GM21786 (cell line): ENCODE measurements around the gene ARHGEF17.
"Not testable (repeated sequence)": the region's sequence is repeated elsewhere in the genome, so short reads cannot be mapped to it uniquely, and the experiment has no call there.

Source experiments
- ATAC-seq: cut with Tn5 transposase; IDR thresholded peaks from one replicate; pipeline ENCODE4 v1.9.1; 2021; ENCODE audit not compliant: unreplicated experiment

The ARHGEF17 gene

DNA sequence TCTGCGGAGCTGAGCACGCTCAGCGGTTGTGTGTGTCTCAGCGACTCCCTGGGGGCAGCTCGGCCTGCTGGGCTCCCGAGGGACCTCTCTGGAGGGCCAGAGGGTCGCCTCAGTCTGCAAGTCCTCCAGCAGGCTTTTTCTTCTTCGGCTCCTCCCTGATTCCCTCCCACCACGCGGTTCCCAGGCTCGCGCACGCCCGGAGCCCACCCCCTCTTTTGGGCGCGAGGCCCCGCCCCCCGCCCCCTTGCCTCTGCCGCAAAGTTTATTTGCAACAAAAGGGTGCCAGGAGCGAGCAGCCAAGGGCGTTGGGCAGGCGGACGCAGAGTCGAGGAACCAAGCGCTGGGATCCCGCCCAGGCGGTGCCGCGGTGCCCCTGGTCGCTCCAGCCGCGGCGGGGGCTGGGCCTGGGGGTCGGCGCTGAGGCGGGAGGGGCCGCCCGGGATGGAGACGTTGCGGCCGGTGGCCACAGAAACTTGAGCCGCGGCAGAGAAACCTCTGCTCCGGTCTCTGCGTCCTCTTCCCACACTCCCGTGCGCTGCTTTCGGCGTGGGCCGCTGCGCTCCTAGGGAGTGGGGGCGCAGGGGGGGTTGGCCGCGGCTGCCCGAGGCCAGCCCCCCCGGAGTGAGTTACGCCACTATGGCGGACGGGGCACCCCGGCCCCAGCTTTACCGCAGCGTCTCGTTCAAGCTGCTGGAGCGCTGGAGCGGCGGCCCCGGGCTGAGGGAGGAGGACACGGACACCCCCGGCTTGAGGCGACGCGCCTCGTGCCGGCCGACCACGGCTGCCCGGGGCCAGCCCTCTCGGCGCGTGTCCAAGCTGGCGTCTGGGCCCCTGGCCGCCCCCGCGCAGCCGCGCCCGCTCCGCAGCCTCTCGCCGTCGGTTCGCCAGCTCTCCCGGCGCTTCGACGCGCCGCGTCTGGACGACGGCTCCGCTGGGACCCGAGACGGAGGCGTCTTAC lies at the start of gene ARHGEF17:
ARHGEF17 (plus strand) TSS at position 274 of the 958 bp plus-strand sequence; CDS start at position 637, 363 bp downstream.
- peak; percentile 33 for ATAC-seq

DNA sequence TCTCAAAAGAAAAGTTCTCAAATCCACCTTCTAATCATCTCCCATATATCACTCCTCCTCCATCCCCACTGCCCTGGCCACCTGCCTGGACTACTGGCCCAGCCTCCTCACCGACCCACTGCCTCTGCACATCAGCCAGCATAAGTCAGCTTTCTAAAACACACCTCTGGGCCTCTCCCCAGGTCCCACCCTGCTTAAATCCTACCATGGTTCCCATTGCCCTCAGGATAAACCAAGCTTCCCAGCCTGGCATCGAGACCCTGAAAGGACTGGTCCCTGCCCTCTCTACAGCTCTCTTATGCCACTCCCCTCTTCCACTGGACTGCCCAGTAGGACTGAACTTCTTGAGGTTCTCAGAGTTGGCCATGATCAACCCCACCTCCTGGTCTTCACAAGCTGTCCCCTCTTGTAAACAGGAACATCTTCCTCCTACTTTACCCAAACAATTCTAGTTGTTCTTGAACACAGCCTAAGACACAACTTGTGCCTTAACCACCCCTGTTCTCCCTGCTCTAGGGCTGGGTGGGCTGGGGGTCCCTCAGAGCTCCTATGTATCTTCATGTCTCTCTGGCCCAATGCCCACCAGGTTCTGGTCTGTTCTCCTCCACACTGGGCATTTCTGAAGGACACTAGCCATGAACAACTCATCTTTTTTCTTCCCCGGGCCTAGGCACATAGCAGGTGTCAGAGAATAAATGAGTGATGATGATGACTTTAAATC lies 48.5 kb upstream of the ARHGEF17 start:
- ATAC-seq, result no peak

GRCh38 chr11:73260127-73260457 lies 48.0 kb upstream of the ARHGEF17 start:
- ATAC-seq, result no peak

DNA sequence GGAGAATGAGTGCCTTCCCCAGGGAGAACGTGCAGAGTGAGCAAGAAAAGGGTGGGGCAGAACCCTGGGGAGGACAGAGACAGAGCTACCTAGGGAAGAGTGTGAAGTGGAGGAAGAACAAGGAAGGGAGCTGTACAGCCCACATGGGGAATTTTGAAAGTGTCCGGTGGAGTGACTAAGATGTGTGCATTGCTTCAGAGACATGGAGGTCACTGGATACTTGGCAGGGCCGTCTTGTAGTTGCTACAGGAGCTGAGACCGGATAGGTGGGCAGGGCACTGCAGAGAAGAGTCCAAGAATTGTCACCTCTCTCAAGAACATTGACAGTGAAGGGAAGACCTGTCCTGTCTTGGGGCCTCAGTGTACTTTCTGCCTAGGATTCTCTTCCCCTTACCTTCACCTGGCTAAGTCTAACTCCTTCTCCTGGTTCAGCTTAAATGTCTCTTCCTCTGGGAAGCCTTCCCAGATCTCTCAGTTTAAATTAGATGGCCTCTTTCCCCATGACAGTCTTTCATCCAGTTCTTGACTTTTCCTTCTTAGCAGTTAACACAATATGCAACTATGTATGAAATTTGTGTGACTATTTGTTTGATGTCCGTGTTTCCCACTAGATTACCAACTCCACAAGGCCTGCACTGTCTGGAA lies 45.1 kb upstream of the ARHGEF17 start:
- no peak for ATAC-seq

DNA sequence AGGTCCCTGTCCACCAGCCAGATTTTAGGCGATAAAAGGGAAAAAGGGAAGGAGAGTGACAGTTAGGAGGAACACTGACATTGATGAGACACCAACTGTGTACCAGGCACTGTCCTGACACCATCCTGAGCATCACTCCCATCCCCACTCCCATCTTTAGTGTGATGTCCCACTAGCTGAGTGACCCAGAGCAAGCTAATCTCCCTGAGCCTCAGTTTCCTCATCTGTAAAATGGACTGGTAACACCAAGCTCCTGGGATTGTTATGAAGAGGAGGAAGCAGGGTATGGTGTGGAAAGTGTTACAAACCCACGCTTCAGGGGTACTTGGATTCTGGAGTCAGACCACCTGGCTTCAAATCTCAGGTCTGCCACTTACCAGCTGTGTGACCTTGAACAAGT lies 44.4 kb upstream of the ARHGEF17 start:
- ATAC-seq, result no peak

DNA sequence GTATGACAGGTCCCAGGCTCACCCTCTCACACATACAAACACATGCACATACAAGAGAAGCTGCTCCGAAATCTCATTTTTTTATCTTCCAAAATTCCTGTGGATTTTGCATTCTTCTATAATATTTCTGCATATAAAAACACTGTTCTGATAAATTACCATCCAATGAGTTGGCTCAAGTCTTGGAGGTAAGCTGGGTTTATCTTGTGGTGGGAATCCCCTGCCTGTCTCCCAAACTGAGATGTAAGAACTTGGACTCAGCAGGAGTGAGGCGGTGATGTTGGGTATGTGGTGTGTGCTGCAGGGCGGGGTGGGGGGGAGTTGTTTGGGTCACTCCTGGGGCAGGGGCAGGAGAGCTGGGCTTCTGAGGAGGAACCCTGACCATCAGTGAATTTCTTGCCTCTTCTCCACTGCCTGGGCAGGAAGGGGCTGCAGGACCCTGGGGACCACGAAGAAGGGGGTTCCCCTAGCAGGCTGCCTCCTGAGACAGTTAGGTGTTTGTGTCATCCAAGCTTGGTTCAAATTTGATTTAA lies 42.7 kb upstream of the ARHGEF17 start:
- no peak for ATAC-seq

DNA sequence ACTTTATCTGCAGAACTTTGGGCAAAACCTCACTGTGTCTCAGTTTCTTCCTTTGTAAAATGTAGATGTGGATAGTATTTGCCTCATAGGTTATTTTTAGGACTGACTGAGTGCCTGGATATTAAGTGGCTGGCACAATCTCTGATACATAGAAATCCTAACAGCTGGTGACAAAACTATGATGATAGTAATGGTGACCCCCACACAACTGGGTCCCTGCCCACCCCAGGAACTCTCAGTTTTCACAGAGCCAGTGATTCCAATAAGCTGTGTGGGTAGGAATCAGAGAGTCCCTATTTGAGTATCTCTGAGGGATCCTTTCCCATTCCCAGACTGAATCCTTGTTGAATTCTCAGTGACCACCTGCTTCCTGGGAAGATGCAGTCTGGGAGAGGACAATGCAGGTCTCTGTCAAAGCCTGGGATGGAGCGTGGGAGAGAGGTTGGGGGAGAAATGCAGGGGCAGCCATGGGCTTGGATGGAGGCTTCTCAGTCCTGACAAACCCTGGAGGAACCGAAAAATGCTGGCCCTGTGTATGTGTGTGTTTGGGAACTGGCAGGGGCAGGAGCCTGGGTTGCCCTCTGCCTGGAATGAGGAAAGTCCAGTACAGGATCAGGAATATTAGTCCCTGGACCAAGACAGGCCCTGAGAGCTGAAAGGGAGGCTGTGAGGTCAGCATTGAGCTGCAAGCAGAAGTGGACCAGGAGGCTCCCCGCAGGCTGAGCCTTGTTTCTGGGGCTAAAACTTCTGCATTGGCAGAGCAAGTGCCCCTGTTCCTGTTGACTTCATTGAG lies 42.0 kb upstream of the ARHGEF17 start:
- ATAC-seq, result no peak

- ATAC-seq, result no peak
These were observed 41.4 kb upstream of the ARHGEF17 start for GRCh38 chr11:73266646-73267020.

DNA sequence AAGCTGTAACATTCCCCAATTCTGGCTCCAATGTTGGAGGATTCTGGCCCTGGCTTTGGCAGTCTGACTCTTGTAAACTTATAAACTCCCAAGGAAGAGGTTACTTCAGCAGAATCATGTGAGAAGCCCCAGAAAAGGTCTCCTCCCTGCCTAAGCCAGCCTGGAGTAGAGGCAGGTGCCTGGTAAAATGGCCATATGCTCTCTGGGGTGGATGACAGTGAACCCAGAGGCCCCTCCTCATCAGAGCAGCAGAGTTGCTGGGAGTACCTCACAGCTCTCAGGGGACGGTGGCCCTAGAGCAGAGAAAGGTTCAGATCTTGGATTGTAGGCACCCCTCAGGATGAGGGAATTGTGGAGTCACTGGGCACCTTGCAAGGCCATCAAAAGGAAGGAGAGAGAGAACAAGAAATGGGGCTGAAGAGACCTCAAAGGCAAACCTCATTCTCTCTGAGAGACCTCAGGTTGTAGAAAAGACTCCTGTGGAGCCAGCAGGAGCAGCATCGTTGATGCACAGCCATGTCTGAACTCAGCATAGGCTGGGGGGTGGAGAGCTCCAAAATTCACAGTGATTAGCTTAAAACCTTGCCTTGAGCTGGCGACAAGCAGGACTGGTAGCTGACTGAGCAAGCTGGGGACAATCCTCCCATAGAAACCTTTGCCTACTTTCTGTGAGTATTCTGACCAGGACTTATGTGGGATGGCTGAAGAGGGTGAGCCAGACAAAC lies 40.8 kb upstream of the ARHGEF17 start:
- no peak for ATAC-seq

- no peak for ATAC-seq
These were observed 40.1 kb upstream of the ARHGEF17 start for GRCh38 chr11:73267906-73268540.

DNA sequence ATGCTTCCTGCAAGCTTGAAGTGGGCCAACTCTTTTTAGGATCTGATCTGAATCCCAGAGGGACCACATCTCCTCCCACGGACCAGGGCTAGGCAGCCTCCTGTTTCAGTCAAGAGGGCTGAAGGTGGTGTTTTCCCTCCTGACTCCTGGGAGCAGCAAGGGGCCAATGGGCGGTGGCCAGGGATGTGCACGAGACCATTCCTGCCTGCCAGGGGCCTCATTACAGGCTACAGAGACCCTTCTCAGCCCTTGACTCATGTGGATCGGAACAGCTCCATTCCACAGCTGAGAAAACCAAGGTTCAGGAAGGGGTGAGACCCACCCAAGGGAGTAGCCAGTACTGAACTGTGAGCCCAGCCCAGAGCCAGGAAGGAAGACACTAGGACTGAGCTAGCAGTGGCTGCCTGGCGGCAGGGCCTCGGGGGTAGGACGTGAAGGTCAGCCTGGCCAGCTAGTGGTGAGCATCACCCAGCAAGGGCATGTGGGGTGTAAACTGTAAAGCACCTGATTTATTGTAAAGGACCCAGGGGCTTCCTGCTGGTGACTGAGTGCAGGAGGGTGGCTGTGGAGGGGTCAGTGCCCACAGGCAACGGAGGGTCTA lies 39.3 kb upstream of the ARHGEF17 start:
- no peak for ATAC-seq

DNA sequence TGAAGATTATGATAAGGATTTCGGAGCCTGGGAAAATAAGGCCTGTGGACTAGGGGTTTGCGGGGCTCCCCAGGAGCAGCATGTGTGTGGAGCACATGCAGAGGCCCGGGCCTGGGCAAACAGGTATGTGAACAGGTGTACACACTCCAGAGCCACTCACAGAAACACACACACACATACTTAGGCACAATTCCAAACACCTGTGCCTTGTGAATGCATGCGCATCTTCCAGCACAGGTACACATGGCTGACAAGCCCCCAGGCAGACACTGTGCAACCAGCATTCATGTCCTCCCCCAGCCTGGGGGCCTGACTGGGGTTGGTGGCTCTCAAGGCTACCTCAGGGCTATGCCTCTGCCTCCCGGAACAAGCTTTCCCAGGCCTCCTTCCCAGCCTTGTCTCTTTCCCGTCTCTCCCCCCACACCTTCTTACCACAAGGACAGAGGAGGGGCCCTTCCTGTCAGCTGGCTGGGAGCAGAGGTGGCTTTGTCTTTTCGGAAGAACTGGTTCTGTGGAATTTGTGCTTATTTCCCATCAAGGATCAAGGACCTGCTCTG lies 38.5 kb upstream of the ARHGEF17 start:
- ATAC-seq, result no peak

DNA sequence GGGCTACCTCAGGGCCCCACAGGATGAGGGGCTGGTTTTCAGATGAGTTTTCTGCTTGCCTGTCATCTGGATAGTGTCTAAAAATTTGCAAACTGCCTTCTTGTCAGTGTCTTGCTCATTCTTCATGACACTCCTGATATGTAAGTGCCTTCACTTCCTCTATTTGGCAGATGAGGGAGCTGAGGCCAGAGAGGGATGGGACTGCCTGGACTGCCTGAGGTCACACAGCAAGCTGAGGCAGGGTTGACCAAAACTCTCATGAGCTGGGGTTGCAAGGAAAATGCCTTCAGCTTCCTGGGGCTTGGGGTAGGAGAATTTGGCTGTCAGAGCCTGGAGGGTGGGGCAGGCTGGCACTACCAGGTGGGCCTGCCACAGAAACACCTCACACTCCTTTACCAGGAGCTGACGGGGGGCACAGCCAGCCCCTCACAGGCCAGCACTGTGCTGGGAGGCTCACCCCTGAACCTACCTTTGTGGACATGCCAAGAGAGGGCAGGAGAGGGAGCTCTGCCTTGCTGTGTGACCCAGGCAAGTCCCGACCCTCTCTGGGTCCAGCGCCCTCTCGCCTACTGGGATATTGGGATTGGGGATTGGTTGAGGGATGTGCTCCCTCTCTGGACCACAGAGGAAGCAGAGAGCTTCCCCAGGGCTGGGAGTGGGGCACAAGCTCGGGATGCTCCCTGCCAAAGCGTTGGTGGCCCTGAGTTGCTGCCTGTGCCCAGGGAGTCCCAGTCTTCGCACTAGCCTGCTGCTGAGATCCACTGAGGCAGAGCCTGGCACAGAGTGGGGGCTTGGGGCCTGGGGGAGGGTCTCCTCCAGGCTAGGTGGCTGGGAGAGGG lies 37.8 kb upstream of the ARHGEF17 start:
- no peak for ATAC-seq

GRCh38 chr11:73270855-73271477 lies 37.1 kb upstream of the ARHGEF17 start:
- ATAC-seq, result no peak

- ATAC-seq, result not testable (repeated sequence)
These were observed 36.6 kb upstream of the ARHGEF17 start for GRCh38 chr11:73271478-73271865.

- no peak for ATAC-seq
These were observed 36.0 kb upstream of the ARHGEF17 start, which contains the start of gene P2RY6 for GRCh38 chr11:73271936-73272679. Gene P2RY6, plus strand, starts transcription at chr11:73272338. Its CDS starts 24,181 bp downstream, at chr11:73296519.

GRCh38 chr11:73272680-73273038 lies 35.4 kb upstream of the ARHGEF17 start:
- ATAC-seq, result no peak
